KOPT-K1 (cell line): Measurements from ENCODE around the gene DDX19B.

Experiments used
- H3K27ac ChIP-seq: fragments of 200-600 bp; sonication (generic); 2 replicates; pipeline ENCODE4 v1.5.1; 2016; ENCODE audit warnings: antibody characterized with exemption, mild to moderate bottlenecking, low read depth, low read length; ENCODE audit not compliant: poor library complexity, severe bottlenecking
- H3K36me3 ChIP-seq: fragments of 200-600 bp; sonication (generic); 2 replicates; pipeline ENCODE4 v1.5.1; 2017; ENCODE audit warnings: antibody characterized with exemption, mild to moderate bottlenecking, low read length, moderate library complexity; ENCODE audit not compliant: insufficient read depth
- H3K9me3 ChIP-seq: fragments of 200-600 bp; sonication (generic); 2 replicates; pipeline ENCODE4 v1.5.1; 2017; ENCODE audit warnings: antibody characterized with exemption, low read length, mild to moderate bottlenecking; ENCODE audit not compliant: insufficient read depth, poor library complexity, severe bottlenecking

The DDX19B gene

GRCh38 chr16:70370924-70371323, 71.9 kb downstream of the DDX19B start:
- H3K36me3 ChIP-seq = peaks cover 99% of the 10 kb centered on the region
- no peaks in the 10 kb centered on the region for H3K9me3 ChIP-seq
- no peak overlapping the region for H3K27ac ChIP-seq

DNA sequence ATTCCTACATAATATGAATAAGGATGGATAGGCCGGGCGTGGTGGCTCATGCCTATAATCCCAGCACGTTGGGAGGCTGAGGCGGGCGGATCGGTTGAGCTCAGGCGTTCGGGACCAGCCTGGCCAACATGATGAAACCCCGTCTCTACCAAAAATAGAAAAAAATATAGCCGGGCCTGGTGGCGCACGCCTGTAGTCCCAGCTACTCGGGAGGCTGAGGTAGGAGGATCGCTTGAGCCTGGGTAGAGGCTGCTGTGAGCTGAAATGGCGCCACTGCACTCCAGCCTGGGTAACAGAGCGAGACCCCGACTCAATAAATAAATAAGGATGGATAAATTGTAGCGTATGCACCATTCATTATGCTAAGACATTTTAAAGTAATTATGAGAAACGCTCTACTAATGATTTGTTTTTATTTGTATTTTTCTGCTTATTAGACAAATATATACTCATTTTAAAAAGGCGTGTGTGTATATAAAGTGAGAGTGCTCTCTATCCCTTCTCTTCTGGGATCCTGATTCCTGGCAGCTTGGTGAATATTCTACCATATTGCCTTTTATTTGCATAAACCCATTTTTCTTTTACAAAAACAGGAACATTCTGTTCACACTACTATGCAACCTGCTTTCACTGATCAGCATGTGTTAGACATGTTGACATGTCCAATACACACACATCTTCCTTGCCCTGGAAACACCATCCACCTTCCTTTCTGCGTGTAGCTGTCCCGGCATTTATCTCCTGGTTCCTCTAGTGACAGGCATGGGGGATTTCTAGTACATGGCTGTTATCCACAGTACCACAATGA, 74.1 kb downstream of the DDX19B start:
- Histone ChIP-seq H3K9me3 (no peaks in the 10 kb centered on the region), H3K27ac (no peak overlapping the region), H3K36me3 (peaks cover 98% of the 10 kb centered on the region)

DNA sequence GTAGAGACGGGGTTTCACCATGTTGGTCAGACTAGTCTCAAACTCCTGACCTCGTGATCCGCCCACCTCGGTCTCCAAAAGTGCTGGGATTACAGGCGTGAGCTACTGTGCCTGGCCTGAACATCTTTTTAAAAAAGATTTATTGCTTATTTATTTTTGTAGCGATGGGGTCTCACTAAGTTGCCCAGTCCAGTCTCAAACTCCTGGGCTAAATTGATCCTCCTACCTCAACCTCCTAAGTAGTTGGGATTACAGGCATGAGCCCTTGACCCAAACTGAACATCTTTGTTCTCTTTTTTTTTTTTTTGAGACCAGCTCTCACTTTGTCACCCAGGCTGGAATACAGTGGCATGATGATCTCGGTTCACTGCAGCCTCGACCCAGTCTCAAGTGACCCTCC, 75.2 kb downstream of the DDX19B start:
- no peak overlapping the region for H3K27ac ChIP-seq
- H3K9me3 ChIP-seq = no peaks in the 10 kb centered on the region
- peaks cover 95% of the 10 kb centered on the region for H3K36me3 ChIP-seq

DNA sequence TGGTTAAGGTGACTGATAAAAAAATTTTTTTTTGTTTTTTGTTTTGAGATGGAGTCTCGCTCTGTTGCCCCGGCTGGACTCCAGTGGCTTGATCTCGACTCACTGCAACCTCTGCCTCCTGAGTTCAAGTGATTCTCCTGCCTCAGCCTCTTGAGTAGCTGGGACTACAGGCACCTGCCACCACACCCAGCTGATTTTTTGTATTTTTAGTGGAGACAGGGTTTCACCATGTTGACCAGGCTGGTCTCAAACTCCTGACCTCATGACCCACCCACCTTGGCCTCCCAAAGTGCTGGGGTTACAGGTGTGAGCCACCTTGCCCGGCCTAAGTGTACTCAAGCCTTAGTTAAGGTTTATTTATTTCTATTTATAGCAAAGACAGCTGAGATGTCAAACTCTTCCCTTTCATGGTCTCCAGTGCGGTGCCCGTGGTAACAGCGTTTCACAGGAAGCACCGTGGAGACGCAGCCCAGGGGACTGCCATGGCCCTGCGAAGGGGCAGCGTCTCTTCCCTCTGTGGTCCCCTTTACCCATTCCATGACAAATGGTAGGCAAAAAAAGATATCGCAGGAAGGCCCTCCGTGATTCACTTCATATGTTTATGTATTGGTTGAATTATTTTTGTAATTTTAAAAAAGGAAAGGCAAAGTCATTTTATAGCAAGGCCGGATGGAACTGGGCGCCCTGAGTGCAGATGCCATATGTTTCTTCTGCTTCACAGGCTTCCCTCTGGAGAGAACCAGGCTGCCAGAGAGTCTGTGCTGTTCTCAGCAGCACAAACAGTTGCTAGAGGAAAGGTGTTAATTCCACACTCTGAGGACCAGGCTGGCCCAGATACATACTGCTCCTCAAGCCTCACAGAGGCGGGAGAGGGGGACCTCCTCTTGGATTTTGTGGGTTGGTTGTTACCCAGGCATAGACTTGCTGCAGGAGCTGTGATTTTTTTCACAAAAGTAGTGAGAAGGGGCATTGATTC, 76.9 kb downstream of the DDX19B start:
- H3K27ac ChIP-seq = no peak overlapping the region
- H3K9me3 ChIP-seq = no peaks in the 10 kb centered on the region
- peaks cover 82% of the 10 kb centered on the region for H3K36me3 ChIP-seq

GRCh38 chr16:70377782-70378181, 78.8 kb downstream of the DDX19B start:
- Histone ChIP-seq H3K36me3 (peaks cover 67% of the 10 kb centered on the region), H3K27ac (no peak overlapping the region), H3K9me3 (no peaks in the 10 kb centered on the region)

- Histone ChIP-seq H3K9me3 (no peaks in the 10 kb centered on the region), H3K27ac (peak overlapping the region; percentile 93), H3K36me3 (peaks cover 64% of the 10 kb centered on the region)
These were observed 80.0 kb downstream of the DDX19B start for GRCh38 chr16:70378869-70379493.

- Histone ChIP-seq H3K36me3 (peaks cover 50% of the 10 kb centered on the region), H3K9me3 (no peaks in the 10 kb centered on the region), H3K27ac (peak overlapping the region; percentile 93)
These were observed 81.4 kb downstream of the DDX19B start for GRCh38 chr16:70380248-70380918.

DNA sequence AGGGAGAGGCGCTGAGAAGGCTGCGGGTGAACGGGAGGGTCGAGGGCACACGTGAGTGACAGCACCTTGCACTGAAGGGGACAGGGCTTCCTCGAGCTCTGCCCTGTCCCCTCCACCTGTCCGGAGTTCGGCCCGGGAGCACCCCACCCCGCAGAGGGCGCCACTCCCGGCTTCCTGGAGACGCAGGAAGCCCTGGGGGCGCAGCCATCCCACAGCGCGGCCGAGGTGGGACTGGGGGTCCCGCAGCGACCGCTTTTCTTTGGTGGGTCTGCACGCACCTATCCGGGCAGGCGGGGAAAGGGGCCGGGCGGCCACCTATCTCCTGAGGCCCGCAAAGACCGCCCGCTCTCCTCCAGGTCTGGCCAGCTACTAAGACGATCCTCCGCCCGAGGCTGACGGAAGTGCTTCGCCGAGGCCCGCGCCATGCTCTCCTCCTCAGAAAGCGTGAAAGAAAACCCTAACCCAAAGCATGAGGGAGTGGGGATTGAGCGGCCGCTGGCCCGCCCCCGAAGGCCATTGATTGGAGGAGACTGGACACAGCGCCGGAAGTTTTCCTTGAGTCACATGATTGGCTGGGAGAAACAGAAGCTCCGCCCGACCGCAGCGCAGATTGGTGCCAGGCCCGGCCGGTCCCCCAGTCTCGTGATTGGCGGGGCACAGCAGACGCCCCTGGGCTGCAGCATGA, 82.1 kb downstream of the DDX19B start:
- Histone ChIP-seq H3K36me3 (peaks cover 43% of the 10 kb centered on the region), H3K9me3 (no peaks in the 10 kb centered on the region), H3K27ac (peak overlapping the region; percentile 93)

- peak overlapping the region; percentile 93 for H3K27ac ChIP-seq
- peaks cover 37% of the 10 kb centered on the region for H3K36me3 ChIP-seq
- no peaks in the 10 kb centered on the region for H3K9me3 ChIP-seq
These were observed 82.8 kb downstream of the DDX19B start for GRCh38 chr16:70381604-70382342.

- H3K27ac ChIP-seq = no peak overlapping the region
- H3K9me3 ChIP-seq = no peaks in the 10 kb centered on the region
- peaks cover 38% of the 10 kb centered on the region for H3K36me3 ChIP-seq
These were observed 84.5 kb downstream of the DDX19B start for GRCh38 chr16:70383421-70383960.
